ENCODE measurements around the gene UBD. TPM values are rescaled to one million over a fixed set of nuclear protein-coding genes. Genes with fewer than 3 reads are reported as not detected.

Gene UBD
- polyA plus RNA-seq, 1 donor (not counting 4 experiments of a cell fraction or from before 2014, with no cell fraction given) = not detected

- no peaks in the 10 kb centered on the region for H3K79me2 ChIP-seq (ENCODE audit: control insufficient read depth, insufficient read depth, low read length)
- H3K27me3 ChIP-seq (ENCODE audit: control insufficient read depth, extremely low read depth, insufficient read depth, low read length) = peaks cover 3% of the 10 kb centered on the region
- no peak overlapping the region for H3K4me3 ChIP-seq (ENCODE audit: control insufficient read depth in 2 of 3, extremely low read depth in 1 of 3, insufficient read depth in 2 of 3, low read depth in 1 of 3, low read length in 3 of 3)
- no peak overlapping the region for H3K9ac ChIP-seq (ENCODE audit: control insufficient read depth, extremely low read depth, insufficient read depth, low read length)
- H2AFZ ChIP-seq (ENCODE audit: control insufficient read depth, low read length) = no peak overlapping the region
- DNase-seq (ENCODE audit: low read depth, low spot score) (no peak), FAIRE-seq (no peak)
- TF ChIP-seq, protein P1, sequence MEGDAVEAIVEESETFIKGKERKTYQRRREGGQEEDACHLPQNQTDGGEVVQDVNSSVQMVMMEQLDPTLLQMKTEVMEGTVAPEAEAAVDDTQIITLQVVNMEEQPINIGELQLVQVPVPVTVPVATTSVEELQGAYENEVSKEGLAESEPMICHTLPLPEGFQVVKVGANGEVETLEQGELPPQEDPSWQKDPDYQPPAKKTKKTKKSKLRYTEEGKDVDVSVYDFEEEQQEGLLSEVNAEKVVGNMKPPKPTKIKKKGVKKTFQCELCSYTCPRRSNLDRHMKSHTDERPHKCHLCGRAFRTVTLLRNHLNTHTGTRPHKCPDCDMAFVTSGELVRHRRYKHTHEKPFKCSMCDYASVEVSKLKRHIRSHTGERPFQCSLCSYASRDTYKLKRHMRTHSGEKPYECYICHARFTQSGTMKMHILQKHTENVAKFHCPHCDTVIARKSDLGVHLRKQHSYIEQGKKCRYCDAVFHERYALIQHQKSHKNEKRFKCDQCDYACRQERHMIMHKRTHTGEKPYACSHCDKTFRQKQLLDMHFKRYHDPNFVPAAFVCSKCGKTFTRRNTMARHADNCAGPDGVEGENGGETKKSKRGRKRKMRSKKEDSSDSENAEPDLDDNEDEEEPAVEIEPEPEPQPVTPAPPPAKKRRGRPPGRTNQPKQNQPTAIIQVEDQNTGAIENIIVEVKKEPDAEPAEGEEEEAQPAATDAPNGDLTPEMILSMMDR (optimal IDR thresholded peaks at IDR 0.05 in 1 of 3, IDR thresholded peaks at IDR 0.05 in 1 of 3, conservative IDR thresholded peaks at IDR 0.05 in 1 of 3; ENCODE audit: extremely low read depth in 1 of 3, insufficient read depth in 2 of 3, low read length in 3 of 3) = no peak
- no peak for TF ChIP-seq EZH2 (IDR thresholded peaks at IDR 0.05; ENCODE audit: low read length)
- H3K9me3 ChIP-seq (ENCODE audit: control insufficient read depth, low read depth, low read length) = no peaks in the 10 kb centered on the region
- no peak overlapping the region for H3K27ac ChIP-seq (ENCODE audit: control insufficient read depth, insufficient read depth, low read length)
- H3K4me2 ChIP-seq (ENCODE audit: control insufficient read depth, extremely low read depth, insufficient read depth, low read depth, low read length) = no peak overlapping the region
- no peaks in the 10 kb centered on the region for H3K9me1 ChIP-seq (ENCODE audit: control insufficient read depth, extremely low read depth, insufficient read depth, low read length)
- no peaks in the 10 kb centered on the region for H3K4me1 ChIP-seq (ENCODE audit: control insufficient read depth, extremely low read depth, insufficient read depth, low read length)
- no peaks in the 10 kb centered on the region for H3K36me3 ChIP-seq (ENCODE audit: control insufficient read depth in 2 of 2, extremely low read depth in 1 of 2, insufficient read depth in 2 of 2, low read length in 2 of 2)
- H4K20me1 ChIP-seq (ENCODE audit: control insufficient read depth, extremely low read depth, insufficient read depth, low read length) = no peaks in the 10 kb centered on the region
- dilution Hi-C loops (cut with MboI; ENCODE audit: extremely low pct_ligation_motif_present, low sequenced_read_pairs) = no loop called here
These were observed 34.9 kb downstream of the UBD start for GRCh38 chr6:29524444-29525310.

GRCh38 chr6:29524044-29524443 is 35.5 kb downstream of the UBD start:
- Histone ChIP-seq H3K4me3 (ENCODE audit: control insufficient read depth in 2 of 3, extremely low read depth in 1 of 3, insufficient read depth in 2 of 3, low read depth in 1 of 3, low read length in 3 of 3) (no peak overlapping the region), H3K27ac (ENCODE audit: control insufficient read depth, insufficient read depth, low read length) (no peak overlapping the region), H3K4me1 (ENCODE audit: control insufficient read depth, extremely low read depth, insufficient read depth, low read length) (no peaks in the 10 kb centered on the region), H4K20me1 (ENCODE audit: control insufficient read depth, extremely low read depth, insufficient read depth, low read length) (no peaks in the 10 kb centered on the region), H3K36me3 (ENCODE audit: control insufficient read depth in 2 of 2, extremely low read depth in 1 of 2, insufficient read depth in 2 of 2, low read length in 2 of 2) (no peaks in the 10 kb centered on the region), H3K27me3 (ENCODE audit: control insufficient read depth, extremely low read depth, insufficient read depth, low read length) (peaks cover 3% of the 10 kb centered on the region), H3K9me1 (ENCODE audit: control insufficient read depth, extremely low read depth, insufficient read depth, low read length) (no peaks in the 10 kb centered on the region), H3K9me3 (ENCODE audit: control insufficient read depth, low read depth, low read length) (no peaks in the 10 kb centered on the region), H3K4me2 (ENCODE audit: control insufficient read depth, extremely low read depth, insufficient read depth, low read depth, low read length) (no peak overlapping the region), H3K79me2 (ENCODE audit: control insufficient read depth, insufficient read depth, low read length) (no peaks in the 10 kb centered on the region), H2AFZ (ENCODE audit: control insufficient read depth, low read length) (no peak overlapping the region), H3K9ac (ENCODE audit: control insufficient read depth, extremely low read depth, insufficient read depth, low read length) (no peak overlapping the region)
- no peak for DNase-seq (ENCODE audit: low read depth, low spot score)
- TF ChIP-seq, protein P1 (optimal IDR thresholded peaks at IDR 0.05 in 1 of 3, IDR thresholded peaks at IDR 0.05 in 1 of 3, conservative IDR thresholded peaks at IDR 0.05 in 1 of 3; ENCODE audit: extremely low read depth in 1 of 3, insufficient read depth in 2 of 3, low read length in 3 of 3) = no peak
- no peak for TF ChIP-seq EZH2 (IDR thresholded peaks at IDR 0.05; ENCODE audit: low read length)
- no peak for FAIRE-seq
- dilution Hi-C loops (cut with MboI; ENCODE audit: extremely low pct_ligation_motif_present, low sequenced_read_pairs) = no loop called here

Data from keratinocyte (primary cell).